H1 (cell line): ENCODE data around the gene RPL12. TPM values are rescaled to one million over a fixed set of nuclear protein-coding genes. Genes with fewer than 3 reads are reported as not detected.

Experiments
- CTCF ChIA-PET: fragments of 300-600 bp; sonication (Branson Sonifier 250); formaldehyde crosslinking; loops from one replicate; lab custom pipeline; 2021; ENCODE audit not compliant: partially characterized antibody; lab: Charles Lee
- POLR2A ChIA-PET: fragments of 300-600 bp; sonication (Branson Sonifier 250); formaldehyde crosslinking; loops from one replicate; lab custom pipeline; 2021; ENCODE audit warnings: inconsistent platforms; ENCODE audit not compliant: partially characterized antibody; lab: Charles Lee
- DNase-seq, 2 experiments: peaks; one replicate each; pipeline versions ENCODE4 v3.0.0 to v3.0.0-alpha.2; 2010 to 2022; ENCODE audit warnings: low spot score in 2 of 2, low read depth in 1 of 2, mixed read lengths in 1 of 2
- FAIRE-seq: peaks from 2 replicates; lab custom pipeline; 2011; peaks lifted over from hg19 to GRCh38; lab: Jason Lieb, UNC
- H2AFZ ChIP-seq: 2 replicates; pipeline ENCODE4 v1.8.1; 2012; ENCODE audit warnings: low read length, inconsistent platforms
- H2AK5ac ChIP-seq: 2 replicates; pipeline ENCODE4 v1.6.1; 2013; ENCODE audit warnings: low read depth, low read length
- H2BK120ac ChIP-seq: replicated peaks from 2 replicates; pipeline ENCODE3; 2013; ENCODE audit warnings: low read depth, low read length, inconsistent platforms
- H2BK12ac ChIP-seq: 2 replicates; pipeline ENCODE4 v1.6.1; 2013; ENCODE audit warnings: low read depth, low read length
- H2BK15ac ChIP-seq: 2 replicates; pipeline ENCODE4 v1.6.1; 2013; ENCODE audit warnings: low read length
- H2BK20ac ChIP-seq: 2 replicates; pipeline ENCODE4 v1.6.1; 2013; ENCODE audit warnings: low read length
- H2BK5ac ChIP-seq: 2 replicates; pipeline ENCODE4 v1.6.1; 2013; ENCODE audit warnings: low read depth, low read length
- H3K14ac ChIP-seq: 2 replicates; pipeline ENCODE4 v1.6.1; 2013; ENCODE audit warnings: inconsistent platforms; ENCODE audit not compliant: insufficient read length
- H3K18ac ChIP-seq: 2 replicates; pipeline ENCODE4 v1.6.1; 2013; ENCODE audit warnings: low read length; ENCODE audit errors: extremely low read depth
- H3K23ac ChIP-seq: 2 replicates; pipeline ENCODE4 v1.6.1; 2013; ENCODE audit warnings: inconsistent platforms; ENCODE audit not compliant: insufficient read length
- H3K23me2 ChIP-seq: 2 replicates; pipeline ENCODE4 v1.6.1; 2013; ENCODE audit warnings: low read depth, low read length
- H3K27ac ChIP-seq: 2 replicates; pipeline ENCODE4 v1.6.1; 2011; ENCODE audit warnings: low read depth, low read length, inconsistent platforms
- H3K27me3 ChIP-seq, 4 experiments: replicated peaks in 1 of 4; 1 replicate in 1 of 4; 2 replicates in 3 of 4; pipeline versions ENCODE4 v1.6.1 to v1.8.1; 2011 to 2013; ENCODE audit warnings: low read length in 3 of 4, mild to moderate bottlenecking in 3 of 4, inconsistent platforms in 2 of 4, mixed read lengths in 2 of 4, moderate library complexity in 1 of 4; ENCODE audit not compliant: control insufficient read depth in 3 of 4, insufficient read depth in 3 of 4; ENCODE audit errors: extremely low read depth in 1 of 4
- H3K36me3 ChIP-seq, 4 experiments: 2 replicates each; pipeline versions ENCODE4 v1.6.1 to v1.8.1; 2011 to 2013; ENCODE audit warnings: mild to moderate bottlenecking in 4 of 4, low read length in 3 of 4, moderate library complexity in 2 of 4, control low read depth in 1 of 4, inconsistent platforms in 1 of 4; ENCODE audit not compliant: insufficient read depth in 4 of 4, control insufficient read depth in 2 of 4
- H3K4ac ChIP-seq: replicated peaks from 2 replicates; pipeline ENCODE3; 2013; ENCODE audit warnings: low read length, low read depth, mixed read lengths, inconsistent platforms; ENCODE audit not compliant: insufficient read length
- H3K4me1 ChIP-seq, 4 experiments: replicated peaks in 1 of 4; 1 replicate in 1 of 4; 2 replicates in 3 of 4; pipeline versions ENCODE4 v1.6.1 to v1.8.1; 2011 to 2013; ENCODE audit warnings: low read length in 3 of 4, inconsistent platforms in 2 of 4, mixed read lengths in 1 of 4; ENCODE audit not compliant: insufficient read depth in 4 of 4, control insufficient read depth in 3 of 4
- H3K4me2 ChIP-seq, 2 experiments: 2 replicates each; pipeline versions ENCODE4 v1.6.1 to v1.8.1; 2011 to 2013; ENCODE audit warnings: low read depth in 2 of 2, low read length in 2 of 2, control low read depth in 1 of 2, inconsistent platforms in 1 of 2, mild to moderate bottlenecking in 1 of 2; ENCODE audit not compliant: insufficient read depth in 1 of 2
- H3K4me3 ChIP-seq, 4 experiments: fragments of 200-600, 300-600 bp in 1 of 4; sonication (generic), shearing (Covaris generic), sonication (Bioruptor Twin) in 1 of 4; 2 replicates each; pipeline versions ENCODE4 v1.5.1 to v1.8.1; 2011 to 2016; ENCODE audit warnings: low read length in 4 of 4, low read depth in 3 of 4, control low read depth in 2 of 4, inconsistent platforms in 2 of 4, mild to moderate bottlenecking in 2 of 4, mixed read lengths in 1 of 4, moderate library complexity in 1 of 4; ENCODE audit not compliant: insufficient read depth in 2 of 4; ENCODE audit errors: extremely low read depth in 1 of 4
- H3K56ac ChIP-seq: replicated peaks from 2 replicates; pipeline ENCODE3; 2013; ENCODE audit warnings: low read depth, mild to moderate bottlenecking, mixed read lengths, low read length, inconsistent platforms; ENCODE audit not compliant: insufficient read length
- H3K79me1 ChIP-seq: 2 replicates; pipeline ENCODE4 v1.6.1; 2013; ENCODE audit warnings: low read depth, low read length, control low read depth
- H3K79me2 ChIP-seq, 2 experiments: 2 replicates each; pipeline versions ENCODE4 v1.6.1 to v1.8.1; 2012 to 2013; ENCODE audit warnings: low read length in 2 of 2, mild to moderate bottlenecking in 2 of 2, inconsistent platforms in 1 of 2; ENCODE audit not compliant: insufficient read depth in 2 of 2, control insufficient read depth in 1 of 2
- H3K9ac ChIP-seq, 4 experiments: replicated peaks in 1 of 4; 1 replicate in 1 of 4; 2 replicates in 3 of 4; pipeline versions ENCODE4 v1.6.1 to v1.8.1; 2011 to 2013; ENCODE audit warnings: low read depth in 3 of 4, low read length in 3 of 4, control low read depth in 2 of 4, mild to moderate bottlenecking in 2 of 4, moderate library complexity in 2 of 4, inconsistent platforms in 1 of 4; ENCODE audit errors: extremely low read depth in 1 of 4
- H3K9me3 ChIP-seq, 2 experiments: 2 replicates each; pipeline versions ENCODE4 v1.6.1 to v1.8.1; 2012 to 2013; ENCODE audit warnings: mild to moderate bottlenecking in 2 of 2, moderate library complexity in 2 of 2, control low read depth in 1 of 2, inconsistent platforms in 1 of 2, low read depth in 1 of 2, low read length in 1 of 2, mixed read lengths in 1 of 2; ENCODE audit not compliant: insufficient read depth in 2 of 2
- H4K20me1 ChIP-seq, 2 experiments: replicated peaks in 1 of 2; 2 replicates each; pipeline versions ENCODE3 to v1.8.1; 2011 to 2013; ENCODE audit warnings: inconsistent platforms in 2 of 2, low read length in 2 of 2, mild to moderate bottlenecking in 1 of 2; ENCODE audit not compliant: insufficient read depth in 2 of 2, control insufficient read depth in 1 of 2
- H4K5ac ChIP-seq: 2 replicates; pipeline ENCODE4 v1.6.1; 2013; ENCODE audit warnings: low read length, low read depth, mixed read lengths, inconsistent platforms; ENCODE audit not compliant: insufficient read length
- H4K8ac ChIP-seq: 2 replicates; pipeline ENCODE4 v1.8.0; 2013; ENCODE audit warnings: mild to moderate bottlenecking, moderate library complexity, low read length, inconsistent platforms; ENCODE audit not compliant: insufficient read depth; ENCODE audit errors: extremely low read depth
- H4K91ac ChIP-seq: replicated peaks from 2 replicates; pipeline ENCODE3; 2013; ENCODE audit warnings: low read length, mixed read lengths, inconsistent platforms; ENCODE audit not compliant: insufficient read length
- ASH2L ChIP-seq: fragments of 200-600, 300-600 bp; sonication (generic); IDR thresholded peaks from one replicate; pipeline ENCODE4 v1.7.1; 2017; ENCODE audit warnings: low read length
- CBX5 ChIP-seq: fragments of 300-800, 300-1000 bp; sonication (generic); IDR thresholded peaks from 2 replicates; pipeline ENCODE4 v1.7.1; 2016; ENCODE audit warnings: antibody characterized with exemption, low read length, low read depth
- CTCF ChIP-seq, 3 experiments: IDR thresholded peaks; 1 replicate in 2 of 3; 2 replicates in 1 of 3; pipeline versions ENCODE4 v1.5.1 to v1.6.1; 2011; ENCODE audit warnings: low read length in 3 of 3, mild to moderate bottlenecking in 3 of 3, inconsistent platforms in 2 of 3, low read depth in 1 of 3, moderate library complexity in 1 of 3; ENCODE audit not compliant: insufficient read depth in 1 of 3; ENCODE audit errors: control extremely low read depth in 1 of 3
- RAD21 ChIP-seq, 2 experiments: IDR thresholded peaks in 1 of 2; conservative IDR thresholded peaks in 1 of 2; 2 replicates each; pipeline ENCODE4 v1.6.1; 2011; ENCODE audit warnings: low read depth in 2 of 2, low read length in 2 of 2, improper control_type of control experiment in 1 of 2, inconsistent platforms in 1 of 2, mild to moderate bottlenecking in 1 of 2, moderate library complexity in 1 of 2
- SIRT6 ChIP-seq: IDR thresholded peaks from one replicate; pipeline ENCODE4 v1.7.1; 2012; ENCODE audit warnings: low read length, inconsistent platforms
- SP1 ChIP-seq: IDR thresholded peaks from 2 replicates; pipeline ENCODE4 v1.6.1; 2011; ENCODE audit warnings: low read depth, low read length
- SP2 ChIP-seq: IDR thresholded peaks from 2 replicates; pipeline ENCODE4 v1.6.1; 2012; ENCODE audit warnings: mild to moderate bottlenecking, low read length, inconsistent platforms
- SP4 ChIP-seq: IDR thresholded peaks from 2 replicates; pipeline ENCODE4 v1.6.1; 2012; ENCODE audit warnings: low read length, inconsistent platforms
- SUZ12 ChIP-seq: fragments of 200-600 bp; sonication (generic); IDR thresholded peaks from 2 replicates; pipeline ENCODE4 v1.6.1; 2012; ENCODE audit warnings: mild to moderate bottlenecking, inconsistent platforms, low read length, moderate library complexity, mixed read lengths
- TCF12 ChIP-seq: IDR thresholded peaks from 2 replicates; pipeline ENCODE4 v1.6.1; 2011; ENCODE audit warnings: low read depth, mild to moderate bottlenecking, low read length
- WGBS, 2 experiments: shearing (Covaris generic) in 1 of 2; methylation state at CpG; one replicate each; pipeline versions ENCODE4 v1.1.6 to v1.1.7; 2013 to 2015; ENCODE audit warnings: low lambda C conversion rate in 2 of 2, mixed read lengths in 2 of 2, inconsistent platforms in 1 of 2, low coverage in 1 of 2, missing lambda C conversion rate in 1 of 2; ENCODE audit not compliant: insufficient replicate concordance in 2 of 2, insufficient coverage in 1 of 2, insufficient read length in 1 of 2; ENCODE audit errors: extremely low coverage in 1 of 2, missing lambda C conversion rate in 1 of 2; 5-methylcytosine and 5-hydroxymethylcytosine counted together
- polyA plus RNA-seq, 7 experiments: library from polyadenylated mRNA; depleted of rRNA in 3 of 7; stranded (reverse) in 5 of 7; unstranded in 2 of 7; fragments of >200 nt in 5 of 7; fragments of 200-250 nt in 2 of 7; gene quantifications; 1 replicate in 5 of 7; 2 replicates in 1 of 7; 4 replicates in 1 of 7; pipeline versions ENCODE4 v1.2.1 to v1.2.3, GENCODE V29; 2011 to 2013; ENCODE audit warnings: missing spikeins in 2 of 7, mixed read lengths in 2 of 7
- total RNA-seq: library from RNA; stranded (reverse); fragmentation: NEBNext Ultra II Directional; extraction: Animal tissue kit (Norgen Biotek cat#: 25700); gene quantifications from 2 replicates; pipeline ENCODE4 v1.2.1, GENCODE V29; 2021

Gene RPL12
- total and polyA plus RNA-seq, 2 of the 8 experiments (the other 6 are each of a cell fraction or from before 2014, with no cell fraction given), result 1,993 to 4,892 TPM

GRCh38 chr9:127455324-127455992 lies 4.3 kb upstream of the RPL12 start:
- no peak overlapping the region for H2BK12ac ChIP-seq

More at GRCh38 chr9:127455324-127455992, 4.3 kb upstream of the RPL12 start:
- DNase-seq, result no peak
- no peak overlapping the region for H2AFZ ChIP-seq
- no peak overlapping the region for H3K14ac ChIP-seq
- no peak for TF ChIP-seq ASH2L
- TF ChIP-seq SIRT6, result no peak
- no peak for TF ChIP-seq SP4
- no peak for TF ChIP-seq SP1
- TF ChIP-seq CBX5, result no peak
- no peak for TF ChIP-seq SP2
- TF ChIP-seq TCF12, result no peak
- no peak for TF ChIP-seq SUZ12
- TF ChIP-seq CTCF (IDR thresholded peaks at IDR 0.05; ENCODE audit: control extremely low read depth in 1 of 3, insufficient read depth in 1 of 3, low read depth in 1 of 3, low read length in 3 of 3), result peak; percentile 40 to 65 (median 42)
- TF ChIP-seq RAD21 (IDR thresholded peaks at IDR 0.05 in 1 of 2, conservative IDR thresholded peaks at IDR 0.05 in 1 of 2; ENCODE audit: low read depth in 2 of 2, low read length in 2 of 2), result peak in 1 of 2 experiments; percentile 19; a peak in 2 of 4 replicates
- no peak overlapping the region for H3K18ac ChIP-seq
- H3K4ac ChIP-seq, result no peak overlapping the region
- H2BK120ac ChIP-seq, result no peak overlapping the region
- H3K36me3 ChIP-seq, result peaks cover 2 to 23% (median 7%) of the 10 kb centered on the region in 4 experiments; a peak in 5 of 8 replicates
- H3K27me3 ChIP-seq, result no peaks in the 10 kb centered on the region
- no peak overlapping the region for H2BK15ac ChIP-seq
- no peak overlapping the region for H4K8ac ChIP-seq
- no peaks in the 10 kb centered on the region; the same call in 1 of the 2 replicates for H3K79me1 ChIP-seq
- no peak overlapping the region for H3K9ac ChIP-seq
- no peak overlapping the region for H3K4me2 ChIP-seq
- 92% methylated on average over 6 of the region's 6 CpGs; no CpG with 5 or more reads in 1 of the 2 experiments for WGBS, 2 experiments
- POLR2A ChIA-PET, result interaction anchor here (1.1 to 9.0 kb wide), 4 partner anchors 7 to 475 kb away, joined by 3 to 125 read pairs (median 6); no protein-coding TSS in a partner anchor
- H2AK5ac ChIP-seq, result no peak overlapping the region
- peaks cover 0 to 6% (median under 1%) of the 10 kb centered on the region in 4 experiments; a peak in 3 of 7 replicates for H3K4me1 ChIP-seq
- H4K5ac ChIP-seq, result no peak overlapping the region
- H4K91ac ChIP-seq, result no peak overlapping the region
- H3K23me2 ChIP-seq, result peaks cover 5% of the 10 kb centered on the region
- no peak overlapping the region for H3K23ac ChIP-seq
- H3K79me2 ChIP-seq, result peaks cover 6 to 13% of the 10 kb centered on the region in 2 experiments; a peak in 3 of 4 replicates
- H3K4me3 ChIP-seq, result no peak overlapping the region
- no peak overlapping the region for H3K27ac ChIP-seq
- no peak overlapping the region for H2BK20ac ChIP-seq
- FAIRE-seq, result no peak
- H3K9me3 ChIP-seq, result no peaks in the 10 kb centered on the region
- H3K56ac ChIP-seq, result no peak overlapping the region
- H2BK5ac ChIP-seq, result no peak overlapping the region
- H4K20me1 ChIP-seq, result peaks cover under 1 to 5% of the 10 kb centered on the region in 2 experiments
- CTCF ChIA-PET, result interaction anchor here (0.7 to 1.8 kb wide), 14 partner anchors 11 to 488 kb away, joined by 3 to 7 read pairs (median 4); partner anchors contain the start of gene SLC2A8
